Measurements from ENCODE around the gene LHX4. TPM values are rescaled to one million over a fixed set of nuclear protein-coding genes. Genes with fewer than 3 reads are reported as not detected.
"Not testable (repeated sequence)": the region's sequence is repeated elsewhere in the genome, so short reads cannot be mapped to it uniquely, and the experiment has no call there.

LHX4 gene
- total RNA-seq, 1 donor from 2014 or later: not detected

DNA sequence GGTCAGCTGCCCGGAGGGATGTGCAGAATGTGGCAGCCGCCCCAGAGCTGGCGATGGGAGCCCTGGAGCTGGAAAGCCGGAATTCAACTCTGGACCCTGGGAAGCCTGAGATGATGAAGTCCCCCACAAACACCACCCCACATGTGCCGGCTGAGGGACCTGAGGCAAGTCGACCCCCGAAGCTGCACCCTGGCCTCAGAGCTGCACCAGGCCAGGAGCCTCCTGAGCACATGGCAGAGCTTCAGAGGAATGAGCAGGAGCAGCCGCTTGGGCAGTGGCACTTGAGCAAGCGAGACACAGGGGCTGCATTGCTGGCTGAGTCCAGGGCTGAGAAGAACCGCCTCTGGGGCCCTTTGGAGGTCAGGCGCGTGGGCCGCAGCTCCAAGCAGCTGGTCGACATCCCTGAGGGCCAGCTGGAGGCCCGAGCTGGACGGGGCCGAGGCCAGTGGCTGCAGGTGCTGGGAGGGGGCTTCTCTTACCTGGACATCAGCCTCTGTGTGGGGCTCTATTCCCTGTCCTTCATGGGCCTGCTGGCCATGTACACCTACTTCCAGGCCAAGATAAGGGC, 33.5 kb upstream of the LHX4 start:
- H3K4me3 ChIP-seq (ENCODE audit: low read depth, low read length): no peak overlapping the region
- no peak for DNase-seq (ENCODE audit: low read depth)
- TF ChIP-seq, protein P1, sequence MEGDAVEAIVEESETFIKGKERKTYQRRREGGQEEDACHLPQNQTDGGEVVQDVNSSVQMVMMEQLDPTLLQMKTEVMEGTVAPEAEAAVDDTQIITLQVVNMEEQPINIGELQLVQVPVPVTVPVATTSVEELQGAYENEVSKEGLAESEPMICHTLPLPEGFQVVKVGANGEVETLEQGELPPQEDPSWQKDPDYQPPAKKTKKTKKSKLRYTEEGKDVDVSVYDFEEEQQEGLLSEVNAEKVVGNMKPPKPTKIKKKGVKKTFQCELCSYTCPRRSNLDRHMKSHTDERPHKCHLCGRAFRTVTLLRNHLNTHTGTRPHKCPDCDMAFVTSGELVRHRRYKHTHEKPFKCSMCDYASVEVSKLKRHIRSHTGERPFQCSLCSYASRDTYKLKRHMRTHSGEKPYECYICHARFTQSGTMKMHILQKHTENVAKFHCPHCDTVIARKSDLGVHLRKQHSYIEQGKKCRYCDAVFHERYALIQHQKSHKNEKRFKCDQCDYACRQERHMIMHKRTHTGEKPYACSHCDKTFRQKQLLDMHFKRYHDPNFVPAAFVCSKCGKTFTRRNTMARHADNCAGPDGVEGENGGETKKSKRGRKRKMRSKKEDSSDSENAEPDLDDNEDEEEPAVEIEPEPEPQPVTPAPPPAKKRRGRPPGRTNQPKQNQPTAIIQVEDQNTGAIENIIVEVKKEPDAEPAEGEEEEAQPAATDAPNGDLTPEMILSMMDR (conservative IDR thresholded peaks at IDR 0.05; ENCODE audit: low read depth, low read length): no peak

GRCh38 chr1:180197231-180197630, 32.8 kb upstream of the LHX4 start:
- no peak for DNase-seq (ENCODE audit: low read depth)
- H3K4me3 ChIP-seq (ENCODE audit: low read depth, low read length): no peak overlapping the region
- TF ChIP-seq, protein P1 (conservative IDR thresholded peaks at IDR 0.05; ENCODE audit: low read depth, low read length): no peak

DNA sequence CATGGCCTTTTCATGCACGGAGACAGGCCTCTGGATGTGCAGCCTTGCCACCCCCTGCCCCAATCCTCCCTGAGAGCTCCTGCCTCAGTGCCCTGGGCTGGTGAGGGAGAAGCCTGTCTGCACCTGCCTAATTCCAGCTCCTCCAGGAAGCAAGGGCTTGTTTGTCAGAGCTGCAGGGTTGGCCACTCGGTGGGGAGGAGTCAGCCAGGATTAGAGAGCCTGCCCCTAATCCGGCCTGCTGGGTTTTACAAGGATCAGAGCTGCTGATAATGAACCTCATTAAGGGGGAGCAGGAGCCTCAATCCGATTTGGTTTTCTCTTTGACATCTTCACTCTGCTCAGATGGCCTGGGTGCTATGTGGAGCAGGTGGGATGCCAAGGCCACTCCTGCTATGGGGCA, 31.9 kb upstream of the LHX4 start:
- no peak for DNase-seq (ENCODE audit: low read depth)
- TF ChIP-seq, protein P1 (conservative IDR thresholded peaks at IDR 0.05; ENCODE audit: low read depth, low read length): no peak
- H3K4me3 ChIP-seq (ENCODE audit: low read depth, low read length): no peak overlapping the region

- no peak overlapping the region for H3K4me3 ChIP-seq (ENCODE audit: low read depth, low read length)
- no peak for DNase-seq (ENCODE audit: low read depth)
- TF ChIP-seq, protein P1 (conservative IDR thresholded peaks at IDR 0.05; ENCODE audit: low read depth, low read length): no peak
Measured at GRCh38 chr1:180198611-180199010, 31.5 kb upstream of the LHX4 start.

- H3K4me3 ChIP-seq (ENCODE audit: low read depth, low read length): no peak overlapping the region
- no peak for DNase-seq (ENCODE audit: low read depth)
- TF ChIP-seq, protein P1 (conservative IDR thresholded peaks at IDR 0.05; ENCODE audit: low read depth, low read length): no peak
Measured at GRCh38 chr1:180199018-180199417, 31.0 kb upstream of the LHX4 start.

DNA sequence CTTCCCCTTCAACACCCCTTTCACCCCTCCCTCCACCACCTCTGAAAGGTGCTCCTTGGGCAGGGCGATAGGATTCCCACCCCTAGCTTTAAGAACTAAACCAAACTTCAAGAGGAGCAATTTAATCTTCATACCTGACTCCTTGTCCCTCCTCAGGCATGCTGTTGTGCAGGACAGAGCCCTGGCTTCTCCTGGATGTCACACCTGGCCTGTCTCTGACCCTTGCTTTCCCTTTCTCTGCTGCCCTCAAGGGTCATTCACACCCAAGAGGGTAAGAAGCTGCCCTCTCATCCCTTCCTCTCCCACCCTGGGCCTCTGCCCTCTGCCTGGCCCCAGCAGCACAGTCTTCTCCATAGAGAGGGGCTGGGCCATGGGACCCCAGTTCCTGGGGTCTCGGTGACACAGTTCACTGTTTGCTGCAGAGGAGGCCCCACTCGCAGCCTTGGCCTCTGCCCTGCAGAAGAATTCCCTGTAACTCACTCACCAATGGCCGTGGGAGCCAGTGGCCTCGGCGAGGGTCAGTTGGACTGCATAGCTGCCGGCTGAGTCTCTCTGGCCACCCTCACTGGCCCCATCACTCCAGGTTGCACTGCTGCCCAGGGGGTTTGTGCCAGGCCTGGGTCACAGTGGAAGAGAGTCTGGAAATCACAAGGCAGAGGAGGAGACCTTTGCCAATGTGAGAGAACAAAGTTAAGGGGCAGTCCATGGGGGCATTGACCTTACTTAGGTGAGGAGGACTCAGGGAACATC, 28.4 kb upstream of the LHX4 start:
- no peak for DNase-seq (ENCODE audit: low read depth)
- TF ChIP-seq, protein P1 (conservative IDR thresholded peaks at IDR 0.05; ENCODE audit: low read depth, low read length): no peak
- no peak overlapping the region for H3K4me3 ChIP-seq (ENCODE audit: low read depth, low read length)

- not testable (repeated sequence) for DNase-seq (ENCODE audit: low read depth)
Measured at GRCh38 chr1:180202588-180202987, 27.5 kb upstream of the LHX4 start.

More at GRCh38 chr1:180202588-180202987, 27.5 kb upstream of the LHX4 start:
- not testable (repeated sequence) for H3K4me3 ChIP-seq (ENCODE audit: low read depth, low read length)
